Islet of Langerhans (tissue), 1 donor: Measurements from ENCODE around the gene NRG3.

Experiments
- FAIRE-seq: peaks from one replicate; lab custom pipeline; 2011; peaks lifted over from hg19 to GRCh38; lab: Jason Lieb, UNC

NRG3 gene

GRCh38 chr10:81874875-81875466 lies at the start of gene NRG3:
Gene NRG3, plus strand, starts transcription at chr10:81875194.
- no peak for FAIRE-seq

GRCh38 chr10:81828251-81828650 lies 46.7 kb upstream of the NRG3 start:
- FAIRE-seq: no peak

- FAIRE-seq: no peak
These were observed 43.9 kb upstream of the NRG3 start for GRCh38 chr10:81831060-81831459.

GRCh38 chr10:81838950-81839349 lies 36.0 kb upstream of the NRG3 start:
- FAIRE-seq: no peak

GRCh38 chr10:81843042-81843441 lies 32.0 kb upstream of the NRG3 start:
- FAIRE-seq: no peak

GRCh38 chr10:81847675-81848074 lies 27.3 kb upstream of the NRG3 start:
- FAIRE-seq: no peak

GRCh38 chr10:81848514-81848913 lies 26.5 kb upstream of the NRG3 start:
- FAIRE-seq: no peak

GRCh38 chr10:81848931-81849330 lies 26.1 kb upstream of the NRG3 start:
- no peak for FAIRE-seq

- no peak for FAIRE-seq
These were observed 12.4 kb upstream of the NRG3 start for GRCh38 chr10:81862596-81862995.

GRCh38 chr10:81863771-81864170 lies 11.2 kb upstream of the NRG3 start:
- FAIRE-seq: no peak

- FAIRE-seq: no peak
These were observed 9.4 kb upstream of the NRG3 start for GRCh38 chr10:81865581-81865980.

GRCh38 chr10:81866753-81867152 lies 8.2 kb upstream of the NRG3 start:
- no peak for FAIRE-seq

- FAIRE-seq: no peak
These were observed 4.5 kb upstream of the NRG3 start for GRCh38 chr10:81870472-81870871.

GRCh38 chr10:81871558-81871957 lies 3.4 kb upstream of the NRG3 start:
- no peak for FAIRE-seq

GRCh38 chr10:81872206-81872862 lies 2.7 kb upstream of the NRG3 start:
- FAIRE-seq: no peak

- no peak for FAIRE-seq
These were observed 1.6 kb upstream of the NRG3 start for GRCh38 chr10:81873231-81873931.

- FAIRE-seq: no peak
These were observed 820 bp upstream of the NRG3 start for GRCh38 chr10:81873932-81874816.

GRCh38 chr10:81875467-81876252 lies 666 bp downstream of the NRG3 start:
- no peak for FAIRE-seq

- no peak for FAIRE-seq
These were observed 1.5 kb downstream of the NRG3 start for GRCh38 chr10:81876253-81877077.

GRCh38 chr10:81877596-81877995 lies 2.6 kb downstream of the NRG3 start:
- no peak for FAIRE-seq

- no peak for FAIRE-seq
These were observed 7.0 kb downstream of the NRG3 start for GRCh38 chr10:81882011-81882410.
